Dedifferentiated amniotic fluid mesenchymal stem cell (primary cell): ENCODE data around the gene FER1L5.

Source experiments
- DNase-seq: peaks from one replicate; pipeline ENCODE4 v3.0.0-alpha.2; 2016; ENCODE audit errors: extremely low spot score

FER1L5 gene

DNA sequence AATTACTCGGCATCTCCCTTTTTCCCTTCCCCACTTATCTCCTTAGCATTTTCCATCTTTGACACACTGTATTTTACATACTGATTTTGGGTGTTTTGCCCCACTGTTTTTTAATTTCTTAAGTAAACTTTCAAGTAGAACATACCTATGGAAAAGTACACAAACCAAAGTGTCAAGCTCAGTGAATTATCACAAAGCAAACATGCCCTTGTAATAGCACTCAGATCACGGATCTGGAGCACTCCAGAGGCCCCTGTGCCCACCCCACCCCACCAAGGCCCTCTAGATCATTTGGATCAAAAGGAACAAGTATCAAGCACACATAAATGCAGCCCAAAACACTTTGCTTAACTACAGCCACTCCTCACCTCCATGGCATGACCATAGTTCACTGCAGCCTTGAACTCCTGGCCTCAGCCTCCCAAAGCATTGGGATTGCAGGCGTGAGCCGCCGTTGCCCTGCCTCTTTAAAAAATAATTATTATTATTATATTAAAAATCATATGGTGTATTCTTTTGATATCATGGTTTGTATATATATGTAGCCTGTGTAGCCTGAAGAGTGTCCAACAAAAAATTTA lies 38.1 kb downstream of the FER1L5 start:
- no peak for DNase-seq

DNA sequence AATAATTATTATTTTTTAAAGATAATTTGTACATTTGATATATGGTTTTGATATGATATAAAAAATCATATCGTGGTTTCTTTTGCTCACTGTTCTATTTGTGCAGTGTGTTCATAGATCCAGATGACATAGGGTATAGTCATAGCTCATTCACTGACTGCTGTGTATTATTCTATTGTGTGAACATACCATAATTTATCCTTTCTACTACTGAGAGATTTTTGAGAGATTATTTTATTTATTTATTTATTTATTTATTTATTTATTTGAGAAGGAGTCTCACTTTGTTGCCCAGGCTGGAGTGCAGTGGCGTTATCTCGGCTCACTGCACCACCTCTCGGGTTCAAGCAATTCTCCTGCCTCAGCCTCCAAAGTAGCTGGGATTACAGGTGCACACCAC lies 39.0 kb downstream of the FER1L5 start:
- DNase-seq = no peak

DNA sequence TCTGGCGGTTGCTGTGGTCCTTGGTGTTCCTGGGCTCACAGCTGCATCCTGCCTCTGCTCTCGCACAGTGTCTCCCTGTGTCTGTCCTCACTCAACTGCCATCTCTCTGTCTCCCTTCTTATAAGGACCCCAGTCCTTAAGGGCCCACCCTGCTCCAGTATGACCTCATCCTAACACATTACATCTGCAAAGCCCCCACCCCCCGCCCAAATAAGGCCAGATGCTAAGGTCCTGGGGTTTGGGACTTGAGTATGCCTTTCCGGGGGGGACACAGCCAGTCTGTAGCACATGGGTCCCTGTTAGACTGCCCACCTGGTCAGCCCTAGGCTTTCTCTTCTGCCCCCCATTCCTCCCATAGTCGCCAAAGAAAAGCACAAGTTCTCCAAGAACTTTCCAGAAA lies 40.7 kb downstream of the FER1L5 start:
- no peak for DNase-seq

DNA sequence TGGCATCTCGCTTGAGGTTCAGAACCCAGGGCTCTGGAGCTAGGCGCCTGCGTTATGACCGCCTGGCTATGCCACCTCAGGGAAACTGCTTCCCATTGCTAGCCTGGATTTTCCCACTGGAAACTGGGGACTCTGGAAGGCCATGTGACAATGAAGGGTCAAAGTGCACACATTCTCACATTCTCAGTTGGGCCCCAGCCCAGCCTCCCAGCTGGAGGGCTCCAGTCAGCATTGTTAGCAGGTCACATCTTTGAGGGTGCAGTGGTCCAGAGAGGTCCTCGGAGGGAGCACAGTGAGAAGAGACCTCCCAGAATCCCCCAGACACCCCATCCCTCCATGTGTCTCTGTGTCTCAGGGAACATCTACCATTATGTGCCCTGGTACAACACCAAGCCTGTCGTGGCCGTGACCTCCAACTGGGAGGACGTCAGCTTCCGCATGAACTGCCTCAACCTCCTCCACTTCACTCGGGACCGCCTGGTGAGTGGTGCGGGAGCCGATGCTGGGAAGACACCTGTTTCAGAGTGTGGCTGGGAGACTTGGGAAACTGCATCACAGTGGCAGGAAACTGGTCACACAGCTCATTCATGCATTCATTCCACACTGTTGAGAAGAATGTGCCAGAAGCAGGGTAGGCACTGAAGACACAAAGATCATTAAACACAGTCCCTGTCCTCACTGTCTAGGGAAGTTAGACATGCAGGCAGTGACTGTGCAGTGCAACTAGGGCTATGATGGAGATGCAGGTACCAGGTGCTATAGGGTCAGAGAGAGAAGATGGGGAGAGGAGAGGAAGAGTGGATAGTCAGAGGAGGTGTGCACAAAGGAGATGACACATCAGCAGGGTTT lies 41.6 kb downstream of the FER1L5 start:
- DNase-seq = no peak

DNA sequence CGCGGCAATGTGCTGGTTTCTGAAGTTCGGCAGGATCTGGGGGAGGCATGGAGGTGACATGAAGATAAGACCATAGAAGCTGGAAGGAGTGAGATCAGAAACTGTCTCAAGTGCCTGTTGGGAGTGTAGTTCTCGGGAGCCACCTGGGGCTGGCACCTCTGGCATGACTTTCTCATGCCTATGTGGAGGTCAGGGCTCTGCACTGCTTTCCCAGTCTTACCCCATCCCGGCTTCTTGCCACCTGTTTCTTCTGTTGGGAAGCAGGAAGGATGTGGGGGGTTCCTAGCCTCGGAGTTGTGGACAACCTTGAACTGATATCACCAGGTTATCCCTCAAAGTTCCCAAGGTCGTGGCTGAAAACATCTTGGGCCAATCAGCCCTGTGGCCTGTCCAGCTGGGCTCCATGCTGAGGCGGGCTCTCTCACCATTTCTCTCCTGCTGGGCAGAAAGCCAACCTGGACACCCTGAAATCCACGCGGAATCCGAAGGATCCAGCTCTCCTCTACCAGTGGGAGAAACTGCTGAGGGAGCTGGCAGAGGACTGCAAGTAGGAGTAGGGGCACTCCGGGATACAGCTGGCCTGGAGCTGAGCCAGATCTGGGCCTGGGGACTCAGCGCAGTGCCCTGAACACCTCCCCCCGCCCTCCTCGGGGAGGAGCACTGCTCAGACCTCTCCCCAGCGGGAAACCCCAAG lies 42.5 kb downstream of the FER1L5 start:
- no peak for DNase-seq

DNA sequence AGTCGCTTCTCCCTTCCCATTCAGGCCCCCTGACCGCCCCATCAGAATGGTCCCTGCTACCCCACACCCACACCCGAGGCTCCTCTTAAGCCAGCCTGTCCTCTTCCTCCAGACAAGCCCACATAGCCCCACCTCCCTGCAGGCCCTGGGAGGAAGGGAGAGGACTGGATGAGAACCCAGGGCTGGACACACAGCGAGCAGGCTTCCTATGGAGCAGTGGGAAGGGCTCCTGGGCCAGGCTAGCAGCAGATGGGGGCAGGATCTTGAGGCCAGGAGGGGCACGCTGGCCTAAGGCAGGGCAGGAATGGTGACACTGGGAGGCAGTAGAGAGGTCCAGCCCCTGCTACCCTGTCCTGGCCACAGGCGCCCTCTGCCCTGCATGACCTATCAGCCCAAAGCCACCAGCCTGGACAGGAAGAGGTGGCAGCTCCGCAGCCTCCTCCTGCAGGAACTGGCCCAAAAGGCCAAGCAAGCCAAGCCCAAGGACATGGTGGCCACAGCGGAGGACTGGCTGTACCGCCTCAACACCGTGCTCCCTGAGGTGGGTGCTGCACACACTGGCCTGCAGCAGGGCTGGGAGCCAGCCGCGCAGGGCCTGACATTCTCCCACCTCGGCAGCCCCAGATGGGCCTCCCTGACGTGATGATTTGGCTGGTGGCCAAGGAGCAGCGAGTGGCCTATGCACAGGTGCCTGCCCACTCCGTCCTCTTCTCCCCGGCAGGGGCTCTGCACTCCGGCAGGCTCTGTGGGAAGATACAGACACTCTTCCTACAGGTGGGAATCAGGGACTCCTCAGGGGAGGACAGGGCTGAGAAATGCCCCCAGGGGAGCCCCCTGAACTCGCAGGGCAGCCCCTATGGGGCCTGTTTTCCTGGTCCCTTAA lies 43.3 kb downstream of the FER1L5 start:
- no peak for DNase-seq

DNA sequence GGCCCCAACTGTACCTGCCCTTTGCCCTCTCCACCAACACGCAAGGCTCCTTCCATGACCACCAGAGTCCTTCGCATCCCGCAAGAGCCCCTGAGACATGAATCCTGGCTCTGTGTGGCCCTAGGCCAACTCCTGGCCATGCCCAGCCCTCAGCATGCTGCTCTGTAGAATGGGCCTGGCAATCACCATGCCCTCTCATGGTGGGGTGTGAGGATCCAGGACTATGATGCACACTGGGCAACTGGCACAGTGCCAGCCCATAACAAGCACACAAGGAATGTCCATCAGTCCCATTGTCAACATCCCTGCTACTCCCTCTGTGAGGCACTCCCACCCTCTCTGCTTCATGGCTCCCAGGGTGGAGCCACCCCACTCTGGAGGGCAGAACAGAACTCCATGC lies 44.7 kb downstream of the FER1L5 start:
- DNase-seq = no peak

DNA sequence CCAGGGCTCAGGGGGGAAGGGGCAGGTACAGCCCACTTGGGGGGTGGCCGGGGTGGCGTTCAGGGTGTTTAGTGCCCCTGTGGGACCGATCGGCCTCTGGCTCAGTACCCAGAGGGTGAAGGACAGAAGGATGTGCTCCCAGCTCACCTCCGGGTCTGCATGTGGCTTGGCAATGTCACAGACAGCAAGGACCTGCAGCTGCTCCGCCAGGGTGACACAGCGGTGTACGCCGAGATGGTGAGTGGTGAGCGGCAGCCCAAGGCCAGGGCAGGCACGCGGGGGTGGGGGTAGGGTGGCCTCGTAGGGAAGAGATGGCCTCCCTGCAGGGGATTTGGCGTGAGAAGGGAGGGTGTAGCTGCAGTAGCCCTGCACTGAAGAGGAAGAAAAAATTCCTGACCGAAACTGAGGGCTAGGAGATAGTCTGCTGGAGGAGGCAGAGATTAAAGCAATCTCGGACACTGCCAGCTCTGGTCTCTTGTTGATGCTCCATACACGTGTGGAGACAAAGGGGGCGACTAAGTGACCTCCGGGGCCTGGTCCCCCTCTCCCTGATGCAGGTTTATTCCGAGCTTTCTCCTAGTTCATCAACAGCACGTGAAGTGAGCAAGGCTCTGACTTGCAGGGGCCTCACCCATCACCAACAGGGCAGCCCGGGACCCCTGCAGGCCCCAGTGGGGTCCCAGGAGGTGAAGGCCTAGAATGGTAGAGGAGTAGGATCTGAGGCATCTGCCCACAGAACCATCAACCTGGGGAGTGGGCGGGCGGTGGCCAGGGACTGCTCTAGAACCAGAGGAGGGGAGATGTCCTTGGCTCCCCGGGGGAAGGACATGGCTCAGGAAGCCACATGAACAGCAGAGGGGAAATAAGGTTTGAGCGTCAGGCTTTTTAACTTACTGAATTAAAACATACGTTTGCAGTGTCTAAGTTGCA lies 45.4 kb downstream of the FER1L5 start:
- no peak for DNase-seq

DNA sequence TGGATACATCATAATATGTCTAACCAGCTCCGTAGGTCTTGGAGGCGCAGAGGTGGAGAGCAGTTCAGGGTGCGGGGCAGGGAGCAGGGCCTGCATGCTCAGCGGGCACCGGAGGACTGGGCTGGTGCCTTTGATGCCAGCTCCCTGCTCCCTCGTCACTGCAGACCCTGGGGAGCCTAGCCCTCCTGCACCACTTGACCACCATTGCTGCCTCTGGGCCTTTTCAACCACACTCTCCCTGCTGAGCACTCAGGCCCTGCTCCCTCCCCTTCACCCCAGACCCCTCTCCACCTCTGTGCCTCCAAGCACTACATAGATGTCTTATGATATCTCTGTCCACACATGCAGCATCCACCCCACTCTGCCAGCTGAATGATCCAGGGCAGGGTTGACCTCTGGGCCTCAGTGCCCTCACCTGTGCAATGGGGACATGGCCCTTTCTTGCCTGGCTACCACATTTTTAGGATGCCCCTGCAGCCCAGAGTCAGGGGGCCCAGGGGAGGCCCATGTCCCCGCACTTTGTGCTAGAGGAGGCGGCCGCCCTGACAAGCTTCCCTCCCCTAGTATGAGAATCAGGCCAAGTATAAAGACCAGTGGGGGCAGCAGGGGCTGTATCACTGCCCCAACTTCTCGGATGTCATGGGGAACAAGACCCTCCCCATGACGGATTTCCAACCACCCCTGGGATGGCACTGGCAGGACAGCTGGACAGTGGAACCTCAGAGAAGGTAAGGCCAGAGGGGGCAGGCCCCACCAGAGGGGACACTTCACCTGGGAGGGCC lies 46.3 kb downstream of the FER1L5 start:
- DNase-seq = no peak

DNA sequence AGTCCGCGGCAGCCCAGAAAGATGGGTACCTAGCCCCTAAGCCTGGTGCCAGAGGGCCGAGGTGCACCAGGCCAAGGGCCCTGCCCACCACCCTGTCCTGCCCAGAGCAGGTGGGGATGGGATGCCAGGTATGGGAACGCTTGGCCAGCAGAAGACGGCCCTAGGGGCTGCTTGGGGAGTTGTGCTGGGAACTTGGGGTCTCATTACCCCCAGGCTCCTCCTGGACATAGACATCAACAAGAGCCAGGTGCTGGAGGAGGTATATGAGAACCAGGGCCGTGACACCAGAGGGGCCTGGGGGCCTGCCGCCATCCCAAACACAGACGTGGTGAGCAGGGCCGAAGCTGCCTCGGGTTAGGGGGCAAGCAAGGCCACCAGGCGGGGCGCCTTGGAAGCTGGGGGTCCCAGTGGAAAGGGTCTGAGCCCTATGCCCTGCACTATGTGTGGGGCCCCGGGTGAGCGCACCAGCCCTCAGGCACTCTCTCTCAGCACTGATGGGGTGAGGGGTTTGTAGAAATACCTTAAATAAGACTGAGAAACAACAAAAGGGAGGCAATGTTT lies 46.9 kb downstream of the FER1L5 start:
- DNase-seq = no peak

DNA sequence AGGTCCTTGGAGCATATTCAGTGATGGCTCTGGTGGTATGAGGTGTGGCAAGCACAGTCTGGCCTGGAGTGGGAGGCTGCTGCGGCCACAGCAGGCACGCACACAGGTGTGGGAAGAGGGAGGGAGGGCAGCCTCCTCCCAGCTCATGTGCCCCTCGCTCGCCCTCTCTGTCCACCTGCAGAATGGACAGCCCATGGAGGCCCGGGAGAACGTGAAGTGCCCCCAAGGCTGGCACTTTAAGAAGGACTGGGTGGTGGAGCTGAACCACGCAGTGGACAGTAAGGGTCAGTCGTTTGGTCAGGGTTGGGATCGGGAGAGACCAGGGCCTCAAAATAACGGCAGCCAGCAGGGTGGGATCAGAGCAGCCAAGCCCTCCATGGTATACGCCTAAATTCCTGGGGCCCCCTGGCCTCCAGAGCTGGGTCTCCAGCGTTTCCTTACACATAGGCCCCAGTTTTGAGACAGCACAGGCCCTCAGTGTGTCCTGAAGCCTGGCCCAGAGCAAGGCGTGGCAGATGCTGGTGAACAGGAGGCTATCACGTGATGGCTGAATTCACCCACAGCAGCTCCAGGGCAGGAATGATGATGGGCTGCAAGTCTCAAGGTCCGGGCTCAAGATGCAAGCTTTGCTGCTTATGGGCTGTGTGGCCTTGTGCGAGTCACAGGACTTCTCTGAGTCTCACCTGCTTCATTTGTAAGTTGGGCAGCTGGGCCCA lies 47.9 kb downstream of the FER1L5 start:
- DNase-seq = no peak

DNA sequence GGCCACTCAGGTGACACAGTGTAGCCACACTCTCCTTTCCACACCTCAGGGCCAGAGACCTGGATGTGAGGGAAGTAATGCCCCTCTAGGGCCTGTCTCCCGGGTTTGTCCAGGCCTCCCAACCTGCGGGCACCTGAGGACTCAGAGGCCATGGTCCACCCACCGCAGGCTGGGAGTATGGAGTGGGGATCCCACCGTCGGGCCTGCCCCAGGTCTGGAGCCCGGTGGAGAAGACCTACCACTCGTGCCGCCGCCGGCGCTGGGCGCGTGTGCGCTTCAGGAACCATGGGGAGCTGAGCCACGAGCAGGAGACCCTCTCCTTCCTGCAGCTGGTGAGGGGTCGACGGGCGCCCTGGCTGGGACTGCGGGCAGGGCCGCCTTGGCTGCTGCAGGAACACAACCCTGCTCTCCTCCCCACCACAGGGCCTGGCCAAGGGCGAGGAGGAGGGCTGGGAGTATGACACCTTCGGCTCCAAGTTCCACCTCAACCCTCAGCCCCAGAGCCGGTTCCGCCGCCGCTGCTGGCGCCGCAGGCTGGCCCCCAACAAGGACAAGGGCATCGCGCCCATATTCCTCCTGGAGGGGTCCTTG lies 48.6 kb downstream of the FER1L5 start:
- no peak for DNase-seq

DNA sequence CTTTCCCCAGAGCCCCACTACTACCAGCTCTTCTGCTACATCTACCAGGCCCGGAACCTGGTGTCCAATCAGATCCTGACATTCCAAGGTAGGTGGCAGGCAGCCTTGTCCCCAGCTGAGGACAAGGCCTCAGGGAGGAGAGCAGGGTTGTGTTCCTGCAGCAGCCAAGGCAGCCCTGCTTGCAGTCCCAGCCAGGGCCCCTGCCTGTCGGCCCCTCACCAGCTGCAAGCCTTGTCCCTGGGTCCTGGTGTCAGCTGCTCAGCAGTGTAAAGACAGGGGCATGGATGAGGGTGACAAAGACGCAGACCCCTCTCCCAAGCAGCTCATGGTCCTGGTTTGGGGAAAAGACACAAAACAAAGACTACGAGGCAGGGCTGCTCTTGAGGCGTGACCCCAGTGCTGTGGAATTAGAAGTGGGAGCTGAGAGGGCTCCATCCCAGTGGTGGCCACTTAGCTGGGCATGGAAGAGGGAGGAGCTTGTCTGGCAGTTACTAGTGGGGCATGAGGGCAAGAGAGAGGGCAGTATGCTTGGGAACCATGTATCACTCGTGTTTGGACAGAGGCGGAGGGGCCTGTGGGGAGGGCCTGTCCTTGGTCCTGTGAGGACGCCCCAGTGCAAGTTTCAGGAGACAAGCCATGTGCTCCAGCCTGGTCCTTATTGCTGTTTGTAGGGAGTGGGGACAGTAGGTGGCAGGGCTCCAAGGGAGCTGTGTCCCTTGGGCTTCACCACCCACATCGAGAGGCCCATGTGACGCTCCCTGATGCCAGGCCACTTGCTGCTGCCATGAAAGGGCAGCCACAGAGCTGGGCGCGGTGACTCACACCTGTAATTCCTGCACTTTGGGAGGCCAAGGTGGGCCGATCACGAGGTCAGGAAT lies 49.8 kb downstream of the FER1L5 start:
- no peak for DNase-seq

DNA sequence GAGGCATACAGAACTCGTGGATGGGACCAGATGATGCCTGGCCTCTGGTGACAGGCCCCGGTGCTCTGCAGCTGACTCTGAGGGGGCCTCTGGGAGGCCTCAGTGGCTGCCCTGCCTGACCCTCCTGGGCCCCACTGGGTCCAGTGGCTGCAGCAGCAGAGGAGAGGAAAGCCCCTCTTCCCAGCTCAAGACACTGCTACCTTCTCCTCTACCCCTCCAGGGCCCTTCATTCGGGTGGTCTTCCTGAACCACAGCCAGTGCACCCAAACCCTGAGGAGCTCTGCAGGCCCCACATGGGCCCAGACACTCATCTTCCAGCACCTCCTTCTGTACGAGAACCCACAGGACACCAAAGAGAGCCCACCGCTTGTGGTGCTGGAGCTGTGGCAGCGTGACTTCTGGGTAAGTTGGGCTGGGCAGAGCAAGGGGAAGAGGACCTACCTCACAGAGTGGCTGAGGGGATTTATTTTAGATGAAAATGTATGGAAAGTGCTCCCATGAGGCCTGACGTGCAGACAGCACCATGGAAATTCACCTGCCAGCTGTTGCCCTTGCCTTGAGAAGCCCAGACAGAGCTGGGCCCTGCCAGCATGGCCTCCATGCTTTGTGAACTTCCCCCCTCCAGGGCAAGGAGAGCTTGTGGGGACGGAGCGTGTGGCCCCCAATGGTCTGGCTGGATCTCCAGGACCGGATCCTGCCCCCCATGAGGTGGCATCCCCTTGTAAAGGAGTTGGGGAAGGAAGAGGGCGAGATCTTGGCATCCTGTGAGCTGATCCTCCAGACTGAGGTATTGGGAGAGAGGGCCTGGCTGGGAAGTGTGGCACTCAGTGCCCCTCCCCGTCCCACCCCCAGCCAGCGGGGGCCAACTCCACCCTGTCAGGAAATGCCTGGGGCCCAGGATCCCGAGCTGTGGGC lies 51.0 kb downstream of the FER1L5 start:
- no peak for DNase-seq

DNA sequence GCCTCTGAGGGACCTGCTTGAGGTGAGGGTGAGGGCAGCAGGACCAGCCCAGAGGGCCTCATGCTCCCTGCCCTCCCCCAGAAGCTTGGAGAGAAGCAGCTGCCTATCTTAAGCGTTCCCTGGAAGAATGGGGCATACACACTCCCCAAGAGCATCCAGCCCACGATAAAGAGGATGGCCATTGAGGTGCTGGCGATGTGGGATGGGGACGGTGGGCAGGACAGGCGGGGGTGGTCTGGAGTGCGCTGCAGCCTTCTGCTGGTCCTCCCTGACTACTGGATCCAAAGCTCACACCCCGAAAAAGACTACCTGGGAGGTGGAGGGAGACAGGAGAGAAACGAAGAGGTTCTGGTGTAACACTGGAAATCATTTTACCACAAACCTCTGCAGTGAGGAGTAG lies 51.7 kb downstream of the FER1L5 start:
- no peak for DNase-seq

DNA sequence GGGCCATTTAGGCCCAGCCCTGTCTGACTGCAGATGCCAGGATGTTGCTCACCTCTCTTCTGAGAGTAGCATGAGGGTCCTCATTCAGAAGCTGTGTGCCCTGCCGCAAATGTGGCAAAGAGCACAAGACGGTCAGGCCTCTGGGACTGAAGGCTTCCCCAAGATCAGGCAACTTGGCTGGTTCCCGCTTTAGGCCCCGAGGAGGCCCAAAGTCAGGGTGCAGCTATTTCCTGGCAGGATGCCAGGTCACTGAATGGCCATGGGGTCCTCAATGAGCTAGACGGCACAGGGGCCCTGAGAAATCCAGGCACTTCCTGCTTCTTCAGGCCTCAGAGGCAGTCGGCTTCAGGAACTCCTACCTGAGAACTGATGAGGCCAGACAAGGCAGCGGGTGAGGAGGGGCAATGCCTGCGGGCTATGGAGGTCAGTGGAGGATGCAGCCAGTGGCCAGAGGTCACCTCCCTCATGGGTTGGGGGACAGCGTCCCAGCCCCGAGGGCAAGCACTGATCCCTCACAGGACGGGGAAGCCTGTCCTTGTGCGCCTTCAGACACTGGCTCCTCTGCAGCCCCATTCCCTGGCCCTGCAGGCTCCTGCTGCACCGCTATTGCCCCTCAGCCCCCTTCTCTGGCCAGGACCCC lies 52.4 kb downstream of the FER1L5 start:
- no peak for DNase-seq
